Measurements from ENCODE around the gene HGD. TPM values are rescaled to one million over a fixed set of nuclear protein-coding genes. Genes with fewer than 3 reads are reported as not detected.

Gene HGD
- total and polyA plus RNA-seq, 2 of the 13 experiments (the other 11 are each of a cell fraction or from before 2014, with no cell fraction given): 265 to 398 TPM

DNA sequence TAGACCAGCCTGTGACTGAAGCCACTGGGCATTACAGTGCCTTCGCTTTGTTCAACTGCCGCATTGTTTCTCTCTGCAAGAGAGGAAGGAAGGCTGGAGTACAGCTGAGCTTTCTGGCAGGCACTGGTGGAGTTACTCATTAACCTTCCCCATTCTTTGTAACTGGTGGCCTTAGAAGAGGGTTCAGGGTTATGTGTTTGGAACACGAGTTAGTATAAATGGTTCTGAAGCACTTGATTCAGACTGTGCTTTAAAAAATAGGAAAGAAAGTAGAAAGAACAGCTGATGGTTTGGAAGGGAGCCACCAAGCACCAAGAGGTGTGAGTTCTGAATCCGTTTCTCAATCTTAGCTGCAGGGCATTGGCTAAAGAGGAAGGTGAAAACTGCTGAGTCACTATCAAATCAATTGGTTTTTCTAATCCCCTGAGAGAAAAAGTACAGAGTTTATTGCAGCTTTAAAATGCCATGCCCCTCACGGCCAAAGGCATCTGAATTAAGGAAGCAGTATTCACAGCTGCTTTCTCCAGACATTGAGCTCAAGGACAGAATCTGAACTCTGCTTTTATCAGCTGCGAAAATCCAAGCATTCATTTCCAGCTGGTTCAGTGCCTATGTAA is 3.6 kb downstream of the HGD start (continued):
- TF ChIP-seq, protein P1, sequence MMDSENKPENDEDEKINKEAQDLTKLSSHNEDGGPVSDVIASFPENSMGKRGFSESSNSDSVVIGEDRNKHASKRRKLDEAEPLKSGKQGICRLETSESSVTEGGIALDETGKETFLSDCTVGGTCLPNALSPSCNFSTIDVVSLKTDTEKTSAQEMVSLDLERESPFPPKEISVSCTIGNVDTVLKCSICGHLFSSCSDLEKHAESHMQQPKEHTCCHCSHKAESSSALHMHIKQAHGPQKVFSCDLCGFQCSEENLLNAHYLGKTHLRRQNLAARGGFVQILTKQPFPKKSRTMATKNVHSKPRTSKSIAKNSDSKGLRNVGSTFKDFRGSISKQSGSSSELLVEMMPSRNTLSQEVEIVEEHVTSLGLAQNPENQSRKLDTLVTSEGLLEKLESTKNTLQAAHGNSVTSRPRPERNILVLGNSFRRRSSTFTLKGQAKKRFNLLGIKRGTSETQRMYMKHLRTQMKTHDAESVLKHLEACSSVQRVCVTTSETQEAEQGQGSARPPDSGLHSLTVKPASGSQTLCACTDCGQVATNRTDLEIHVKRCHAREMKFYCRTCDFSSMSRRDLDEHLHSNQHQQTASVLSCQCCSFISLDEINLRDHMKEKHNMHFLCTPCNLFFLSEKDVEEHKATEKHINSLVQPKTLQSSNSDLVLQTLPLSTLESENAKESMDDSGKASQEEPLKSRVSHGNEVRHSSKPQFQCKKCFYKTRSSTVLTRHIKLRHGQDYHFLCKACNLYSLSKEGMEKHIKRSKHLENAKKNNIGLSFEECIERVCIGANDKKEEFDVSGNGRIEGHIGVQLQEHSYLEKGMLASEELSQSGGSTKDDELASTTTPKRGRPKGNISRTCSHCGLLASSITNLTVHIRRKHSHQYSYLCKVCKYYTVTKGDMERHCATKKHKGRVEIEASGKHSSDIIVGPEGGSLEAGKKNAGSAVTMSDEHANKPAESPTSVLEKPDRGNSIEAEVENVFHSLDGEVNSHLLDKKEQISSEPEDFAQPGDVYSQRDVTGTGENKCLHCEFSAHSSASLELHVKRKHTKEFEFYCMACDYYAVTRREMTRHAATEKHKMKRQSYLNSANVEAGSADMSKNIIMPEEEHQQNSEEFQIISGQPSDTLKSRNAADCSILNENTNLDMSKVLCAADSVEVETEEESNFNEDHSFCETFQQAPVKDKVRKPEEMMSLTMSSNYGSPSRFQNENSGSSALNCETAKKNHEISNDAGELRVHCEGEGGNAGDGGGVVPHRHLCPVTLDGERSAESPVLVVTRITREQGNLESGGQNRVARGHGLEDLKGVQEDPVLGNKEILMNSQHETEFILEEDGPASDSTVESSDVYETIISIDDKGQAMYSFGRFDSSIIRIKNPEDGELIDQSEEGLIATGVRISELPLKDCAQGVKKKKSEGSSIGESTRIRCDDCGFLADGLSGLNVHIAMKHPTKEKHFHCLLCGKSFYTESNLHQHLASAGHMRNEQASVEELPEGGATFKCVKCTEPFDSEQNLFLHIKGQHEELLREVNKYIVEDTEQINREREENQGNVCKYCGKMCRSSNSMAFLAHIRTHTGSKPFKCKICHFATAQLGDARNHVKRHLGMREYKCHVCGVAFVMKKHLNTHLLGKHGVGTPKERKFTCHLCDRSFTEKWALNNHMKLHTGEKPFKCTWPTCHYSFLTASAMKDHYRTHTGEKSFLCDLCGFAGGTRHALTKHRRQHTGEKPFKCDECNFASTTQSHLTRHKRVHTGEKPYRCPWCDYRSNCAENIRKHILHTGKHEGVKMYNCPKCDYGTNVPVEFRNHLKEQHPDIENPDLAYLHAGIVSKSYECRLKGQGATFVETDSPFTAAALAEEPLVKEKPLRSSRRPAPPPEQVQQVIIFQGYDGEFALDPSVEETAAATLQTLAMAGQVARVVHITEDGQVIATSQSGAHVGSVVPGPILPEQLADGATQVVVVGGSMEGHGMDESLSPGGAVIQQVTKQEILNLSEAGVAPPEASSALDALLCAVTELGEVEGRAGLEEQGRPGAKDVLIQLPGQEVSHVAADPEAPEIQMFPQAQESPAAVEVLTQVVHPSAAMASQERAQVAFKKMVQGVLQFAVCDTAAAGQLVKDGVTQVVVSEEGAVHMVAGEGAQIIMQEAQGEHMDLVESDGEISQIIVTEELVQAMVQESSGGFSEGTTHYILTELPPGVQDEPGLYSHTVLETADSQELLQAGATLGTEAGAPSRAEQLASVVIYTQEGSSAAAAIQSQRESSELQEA (CRISPR knock-in tag; IDR thresholded peaks at IDR 0.05; ENCODE audit: not compliant biosample characterization): no peak
- peak; percentile 57 for TF ChIP-seq POLR2G (IDR thresholded peaks at IDR 0.05; ENCODE audit: low read depth, low read length)
- TF ChIP-seq ZNF709 (CRISPR knock-in tag; IDR thresholded peaks at IDR 0.05): no peak
- no peak for TF ChIP-seq GABPB1 (CRISPR knock-in tag; IDR thresholded peaks at IDR 0.05)
- TF ChIP-seq ZNF33B (CRISPR knock-in tag; IDR thresholded peaks at IDR 0.05): no peak
- TF ChIP-seq CEBPB (IDR thresholded peaks at IDR 0.05; ENCODE audit: borderline replicate concordance, low read depth, low read length): peak; percentile 49; the same call in 1 of the 2 replicates
- no peak for TF ChIP-seq ZNF256 (CRISPR knock-in tag; conservative IDR thresholded peaks at IDR 0.05)
- TF ChIP-seq FLYWCH1 (CRISPR knock-in tag; IDR thresholded peaks at IDR 0.05): no peak
- no peak for TF ChIP-seq ELF4 (CRISPR knock-in tag; IDR thresholded peaks at IDR 0.05; ENCODE audit: borderline replicate concordance)
- TF ChIP-seq, protein P2, sequence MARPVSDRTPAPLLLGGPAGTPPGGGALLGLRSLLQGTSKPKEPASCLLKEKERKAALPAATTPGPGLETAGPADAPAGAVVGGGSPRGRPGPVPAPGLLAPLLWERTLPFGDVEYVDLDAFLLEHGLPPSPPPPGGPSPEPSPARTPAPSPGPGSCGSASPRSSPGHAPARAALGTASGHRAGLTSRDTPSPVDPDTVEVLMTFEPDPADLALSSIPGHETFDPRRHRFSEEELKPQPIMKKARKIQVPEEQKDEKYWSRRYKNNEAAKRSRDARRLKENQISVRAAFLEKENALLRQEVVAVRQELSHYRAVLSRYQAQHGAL (CRISPR knock-in tag; IDR thresholded peaks at IDR 0.05; ENCODE audit: not compliant biosample characterization): no peak
- TF ChIP-seq HDAC2 (CRISPR knock-in tag; IDR thresholded peaks at IDR 0.05): peak; percentile 36; the same call in 1 of the 2 replicates
- no peak for TF ChIP-seq ZNF432 (CRISPR knock-in tag; IDR thresholded peaks at IDR 0.05; ENCODE audit: borderline replicate concordance)
- TF ChIP-seq ZNF777 (CRISPR knock-in tag; IDR thresholded peaks at IDR 0.05): 0 out of 2 replicates have a peak, but pooled peaks have one; percentile 25
- no peak for TF ChIP-seq ZNF501 (CRISPR knock-in tag; IDR thresholded peaks at IDR 0.05)
- TF ChIP-seq PITX1 (CRISPR knock-in tag; IDR thresholded peaks at IDR 0.05): peak; percentile 64; the same call in 1 of the 2 replicates
- TF ChIP-seq, protein P3, sequence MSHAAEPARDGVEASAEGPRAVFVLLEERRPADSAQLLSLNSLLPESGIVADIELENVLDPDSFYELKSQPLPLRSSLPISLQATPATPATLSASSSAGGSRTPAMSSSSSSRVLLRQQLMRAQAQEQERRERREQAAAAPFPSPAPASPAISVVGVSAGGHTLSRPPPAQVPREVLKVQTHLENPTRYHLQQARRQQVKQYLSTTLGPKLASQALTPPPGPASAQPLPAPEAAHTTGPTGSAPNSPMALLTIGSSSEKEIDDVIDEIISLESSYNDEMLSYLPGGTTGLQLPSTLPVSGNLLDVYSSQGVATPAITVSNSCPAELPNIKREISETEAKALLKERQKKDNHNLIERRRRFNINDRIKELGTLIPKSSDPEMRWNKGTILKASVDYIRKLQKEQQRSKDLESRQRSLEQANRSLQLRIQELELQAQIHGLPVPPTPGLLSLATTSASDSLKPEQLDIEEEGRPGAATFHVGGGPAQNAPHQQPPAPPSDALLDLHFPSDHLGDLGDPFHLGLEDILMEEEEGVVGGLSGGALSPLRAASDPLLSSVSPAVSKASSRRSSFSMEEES (CRISPR knock-in tag; IDR thresholded peaks at IDR 0.05): peak; percentile 79
- TF ChIP-seq, protein P4, sequence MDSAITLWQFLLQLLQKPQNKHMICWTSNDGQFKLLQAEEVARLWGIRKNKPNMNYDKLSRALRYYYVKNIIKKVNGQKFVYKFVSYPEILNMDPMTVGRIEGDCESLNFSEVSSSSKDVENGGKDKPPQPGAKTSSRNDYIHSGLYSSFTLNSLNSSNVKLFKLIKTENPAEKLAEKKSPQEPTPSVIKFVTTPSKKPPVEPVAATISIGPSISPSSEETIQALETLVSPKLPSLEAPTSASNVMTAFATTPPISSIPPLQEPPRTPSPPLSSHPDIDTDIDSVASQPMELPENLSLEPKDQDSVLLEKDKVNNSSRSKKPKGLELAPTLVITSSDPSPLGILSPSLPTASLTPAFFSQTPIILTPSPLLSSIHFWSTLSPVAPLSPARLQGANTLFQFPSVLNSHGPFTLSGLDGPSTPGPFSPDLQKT (CRISPR knock-in tag; IDR thresholded peaks at IDR 0.05; ENCODE audit: borderline replicate concordance): no peak
- no peak for TF ChIP-seq ZNF660 (CRISPR knock-in tag; IDR thresholded peaks at IDR 0.05; ENCODE audit: borderline replicate concordance, low read depth)
- no peak for TF ChIP-seq CBFB (CRISPR knock-in tag; IDR thresholded peaks at IDR 0.05)

All from HepG2 (cell line).